Chondrocyte (in vitro differentiated cells): ENCODE measurements around the gene RAB1A. TPM values are rescaled to one million over a fixed set of nuclear protein-coding genes. Genes with fewer than 3 reads are reported as not detected.

ENCODE experiments used
- DNase-seq: peaks from one replicate; pipeline ENCODE4 v3.0.0; 2021; ENCODE audit warnings: mixed read lengths, low spot score
- H3K27ac Mint-ChIP-seq: one replicate; pipeline ENCODE4 v1.8.0; 2021; ENCODE audit warnings: mild to moderate bottlenecking, moderate library complexity, mixed read lengths; ENCODE audit not compliant: unreplicated experiment
- H3K27me3 Mint-ChIP-seq: 2 replicates; pipeline ENCODE4 v1.8.0; 2021; ENCODE audit warnings: low read depth, mixed read lengths
- H3K36me3 Mint-ChIP-seq: 2 replicates; pipeline ENCODE4 v1.8.0; 2021; ENCODE audit warnings: low read depth, mixed read lengths
- H3K4me1 Mint-ChIP-seq: 2 replicates; pipeline ENCODE4 v1.8.0; 2021; ENCODE audit warnings: low read depth, mild to moderate bottlenecking, mixed read lengths
- H3K4me3 Mint-ChIP-seq: one replicate; pipeline ENCODE4 v1.8.0; 2021; ENCODE audit warnings: mild to moderate bottlenecking, moderate library complexity, mixed read lengths; ENCODE audit not compliant: unreplicated experiment
- H3K9me3 Mint-ChIP-seq: 2 replicates; pipeline ENCODE4 v1.8.0; 2021; ENCODE audit warnings: low read depth, mixed read lengths
- CTCF ChIP-seq: fragments of 200-600 bp; sonication (generic); IDR thresholded peaks from 2 replicates; pipeline ENCODE4 v1.5.0; 2021; ENCODE audit warnings: antibody characterized with exemption, mild to moderate bottlenecking, moderate library complexity
- total RNA-seq: library from RNA; stranded (reverse); gene quantifications from 3 replicates; pipeline ENCODE4 v1.2.1, GENCODE V29; 2021

The RAB1A gene
- total RNA-seq, 1 donor from 2014 or later = 192 TPM

DNA sequence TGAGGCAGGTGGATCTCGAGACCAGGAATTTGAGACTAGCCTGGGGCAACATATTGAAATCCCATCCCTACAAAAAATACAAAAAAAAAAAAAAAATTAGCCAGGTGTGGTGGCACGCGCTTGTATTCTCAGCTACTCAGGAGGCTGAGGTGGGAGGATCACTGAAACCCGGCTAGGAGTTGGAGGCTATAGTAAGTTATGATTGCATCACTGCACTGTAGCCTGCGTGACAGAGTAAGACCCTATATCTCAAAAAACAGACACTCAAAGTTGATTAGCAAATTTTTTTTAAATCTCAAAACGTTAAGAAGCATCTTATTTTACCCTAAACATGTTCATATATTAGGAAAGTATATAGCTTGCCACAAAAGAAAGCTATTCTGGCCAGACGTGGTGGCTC, 7.6 kb downstream of the RAB1A start:
- Mint-ChIP-seq H3K4me3 (no peak overlapping the region), H3K27ac (no peak overlapping the region), H3K9me3 (no peaks in the 10 kb centered on the region), H3K27me3 (no peaks in the 10 kb centered on the region), H3K4me1 (peaks cover 60% of the 10 kb centered on the region), H3K36me3 (no peaks in the 10 kb centered on the region)
- DNase-seq = no peak
- TF ChIP-seq CTCF = no peak

DNA sequence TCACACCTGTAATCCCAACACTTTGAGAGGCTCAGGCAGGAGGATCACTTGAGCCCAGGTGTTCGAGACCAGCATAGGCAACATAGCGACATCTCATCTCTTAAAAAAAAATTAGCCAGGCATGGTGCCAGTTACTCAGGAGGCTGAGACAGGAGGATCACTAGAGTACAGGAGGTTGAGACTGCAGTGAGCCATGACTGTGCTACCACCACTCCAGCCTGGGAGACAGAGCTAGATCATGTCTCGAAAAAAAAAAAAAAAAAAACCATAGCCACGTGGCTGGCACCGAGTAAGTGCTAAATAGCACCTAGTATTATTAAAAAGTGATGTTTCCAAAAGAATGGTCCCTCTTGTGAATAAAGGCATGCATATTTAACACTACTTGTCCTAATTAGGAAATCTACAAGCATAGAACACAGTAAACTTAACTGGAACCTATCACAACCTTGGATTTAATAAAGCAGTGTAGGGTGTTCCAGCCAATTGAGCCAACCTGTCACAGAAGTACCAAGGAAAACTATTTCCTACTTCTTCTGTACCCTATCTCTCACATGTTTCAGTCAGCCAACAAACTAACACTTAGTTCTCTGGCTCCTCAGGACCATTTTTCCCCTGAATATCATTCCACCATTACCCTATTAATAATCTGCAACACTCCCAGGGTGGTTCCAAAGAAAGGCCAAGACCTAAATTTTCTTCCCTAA, 8.8 kb downstream of the RAB1A start:
- Mint-ChIP-seq H3K4me1 (peaks cover 55% of the 10 kb centered on the region), H3K36me3 (no peaks in the 10 kb centered on the region), H3K9me3 (no peaks in the 10 kb centered on the region), H3K4me3 (no peak overlapping the region), H3K27ac (peak overlapping the region; percentile 65), H3K27me3 (no peaks in the 10 kb centered on the region)
- no peak for TF ChIP-seq CTCF
- DNase-seq = no peak

DNA sequence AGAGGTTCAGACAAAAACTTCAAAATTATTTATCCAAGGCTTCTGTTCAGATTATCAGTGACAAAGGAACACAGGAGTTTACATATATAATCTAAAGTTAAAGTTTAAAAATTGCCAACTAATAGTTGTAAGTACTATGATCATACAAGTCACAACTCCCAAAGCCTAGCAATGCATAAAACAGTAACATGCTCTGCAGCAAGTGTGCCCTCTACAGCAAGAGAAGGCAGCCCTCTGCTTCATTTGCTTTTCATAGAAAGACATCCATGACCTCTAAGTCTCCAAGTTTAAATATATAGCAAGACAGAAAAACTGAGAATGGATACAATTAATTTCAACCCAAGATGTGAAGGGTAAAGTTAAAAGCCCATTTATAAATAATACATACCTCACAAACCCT, 13.3 kb downstream of the RAB1A start:
- H3K27ac Mint-ChIP-seq = peak overlapping the region; percentile 12
- H3K27me3 Mint-ChIP-seq = no peaks in the 10 kb centered on the region
- DNase-seq = no peak
- peaks cover 48% of the 10 kb centered on the region for H3K4me1 Mint-ChIP-seq
- H3K9me3 Mint-ChIP-seq = no peaks in the 10 kb centered on the region
- H3K4me3 Mint-ChIP-seq = no peak overlapping the region
- no peaks in the 10 kb centered on the region for H3K36me3 Mint-ChIP-seq
- peak; percentile 12 for TF ChIP-seq CTCF

DNA sequence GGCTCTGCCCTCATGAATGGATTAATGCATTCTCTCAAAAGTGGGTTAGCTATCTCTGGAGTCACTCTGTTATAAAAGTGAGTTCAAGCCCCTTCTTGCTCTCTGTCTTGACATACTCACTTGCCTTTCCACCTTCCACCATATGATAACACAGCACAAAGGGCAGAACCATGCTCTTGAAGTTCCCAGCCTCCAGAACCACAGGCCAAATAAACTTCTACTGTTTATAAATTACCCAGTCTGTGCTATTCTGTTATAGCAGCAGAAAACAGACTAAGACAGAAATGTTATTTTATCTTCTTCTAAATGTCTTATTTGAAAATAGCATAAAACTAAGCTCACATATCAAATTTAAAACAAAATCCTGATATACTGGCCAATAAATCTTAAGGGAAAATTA, 15.0 kb downstream of the RAB1A start:
- no peaks in the 10 kb centered on the region for H3K27me3 Mint-ChIP-seq
- TF ChIP-seq CTCF = no peak

GRCh38 chr2:65113816-65114215, 16.1 kb downstream of the RAB1A start:
- H3K27me3 Mint-ChIP-seq = no peaks in the 10 kb centered on the region
- H3K9me3 Mint-ChIP-seq = no peaks in the 10 kb centered on the region
- H3K4me3 Mint-ChIP-seq = no peak overlapping the region
- H3K36me3 Mint-ChIP-seq = no peaks in the 10 kb centered on the region
- DNase-seq = no peak
- no peak for TF ChIP-seq CTCF
- H3K27ac Mint-ChIP-seq = peak overlapping the region; percentile 39
- H3K4me1 Mint-ChIP-seq = peaks cover 46% of the 10 kb centered on the region

More for the DNA sequence above, 15.0 kb downstream of the RAB1A start:
- H3K9me3 Mint-ChIP-seq = no peaks in the 10 kb centered on the region
- DNase-seq = no peak
- no peak overlapping the region for H3K4me3 Mint-ChIP-seq
- no peaks in the 10 kb centered on the region for H3K36me3 Mint-ChIP-seq
- peaks cover 47% of the 10 kb centered on the region for H3K4me1 Mint-ChIP-seq
- peak overlapping the region; percentile 4 for H3K27ac Mint-ChIP-seq
